Epidermal melanocyte (primary cell): ENCODE measurements around the gene ITPR3.

ENCODE experiments used
- DNase-seq: peaks from one replicate; pipeline ENCODE4 v3.0.0; 2011; ENCODE audit warnings: low spot score; ENCODE audit not compliant: insufficient read length

The ITPR3 gene

GRCh38 chr6:33683576-33684427 is 62.7 kb downstream of the ITPR3 start:
- DNase-seq: no peak

DNA sequence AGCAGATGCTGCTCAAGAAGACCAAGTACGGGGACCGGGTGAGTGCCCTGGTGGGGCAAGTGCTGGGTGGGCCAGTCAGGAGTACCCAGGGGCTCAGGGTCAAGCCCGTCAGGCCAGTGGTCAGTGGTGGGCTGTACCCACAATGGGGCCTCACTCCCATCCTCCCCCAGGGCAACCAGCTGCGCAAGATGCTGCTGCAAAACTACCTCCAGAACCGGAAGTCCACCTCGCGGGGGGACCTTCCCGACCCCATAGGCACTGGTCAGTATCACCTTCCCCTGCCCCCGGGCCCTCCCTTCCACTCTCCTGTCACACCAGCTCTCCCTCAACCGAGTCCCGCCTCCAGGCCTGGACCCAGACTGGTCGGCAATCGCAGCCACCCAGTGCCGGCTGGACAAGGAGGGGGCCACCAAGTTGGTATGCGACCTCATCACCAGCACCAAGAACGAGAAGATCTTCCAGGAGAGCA is 63.3 kb downstream of the ITPR3 start:
- no peak for DNase-seq

DNA sequence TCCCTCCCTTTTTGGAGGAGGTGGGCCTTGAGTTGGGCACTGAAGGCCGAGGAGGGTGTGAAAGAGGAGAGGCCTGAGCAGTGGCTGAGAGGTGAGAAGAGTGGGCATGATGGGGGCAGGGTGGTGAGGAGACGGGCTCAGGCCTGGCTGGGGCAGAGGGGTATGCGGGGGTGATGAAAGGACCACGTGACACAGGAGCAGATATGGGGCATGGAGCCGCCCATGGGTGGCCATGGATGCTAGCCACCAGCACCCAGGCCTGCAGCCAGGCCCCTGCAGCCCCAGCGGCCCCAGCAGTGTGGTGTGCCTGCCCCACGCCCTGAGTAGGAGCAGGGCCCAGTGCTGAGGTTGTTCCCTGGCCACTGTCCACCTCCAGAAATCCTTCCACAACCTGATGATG is 63.9 kb downstream of the ITPR3 start:
- no peak for DNase-seq

- no peak for DNase-seq
Observed at GRCh38 chr6:33685411-33686224, 64.5 kb downstream of the ITPR3 start.

GRCh38 chr6:33686225-33686924 is 65.3 kb downstream of the ITPR3 start:
- no peak for DNase-seq

- DNase-seq: no peak
Observed at GRCh38 chr6:33686981-33687975, 66.2 kb downstream of the ITPR3 start.

DNA sequence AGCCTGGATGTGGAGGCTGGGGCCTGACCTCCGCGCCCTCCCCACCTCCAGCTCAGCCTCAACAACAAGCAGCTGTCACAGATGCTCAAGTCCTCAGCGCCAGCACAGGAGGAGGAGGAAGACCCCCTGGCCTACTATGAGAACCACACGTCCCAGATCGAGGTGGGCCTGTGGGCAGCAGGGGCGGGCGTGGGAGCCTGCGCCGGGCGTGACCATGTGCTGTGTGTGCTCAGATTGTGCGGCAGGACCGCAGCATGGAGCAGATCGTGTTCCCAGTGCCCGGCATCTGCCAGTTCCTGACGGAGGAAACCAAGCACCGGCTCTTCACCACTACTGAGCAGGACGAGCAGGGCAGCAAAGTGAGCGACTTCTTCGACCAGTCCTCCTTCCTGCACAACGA is 66.9 kb downstream of the ITPR3 start:
- DNase-seq: no peak

DNA sequence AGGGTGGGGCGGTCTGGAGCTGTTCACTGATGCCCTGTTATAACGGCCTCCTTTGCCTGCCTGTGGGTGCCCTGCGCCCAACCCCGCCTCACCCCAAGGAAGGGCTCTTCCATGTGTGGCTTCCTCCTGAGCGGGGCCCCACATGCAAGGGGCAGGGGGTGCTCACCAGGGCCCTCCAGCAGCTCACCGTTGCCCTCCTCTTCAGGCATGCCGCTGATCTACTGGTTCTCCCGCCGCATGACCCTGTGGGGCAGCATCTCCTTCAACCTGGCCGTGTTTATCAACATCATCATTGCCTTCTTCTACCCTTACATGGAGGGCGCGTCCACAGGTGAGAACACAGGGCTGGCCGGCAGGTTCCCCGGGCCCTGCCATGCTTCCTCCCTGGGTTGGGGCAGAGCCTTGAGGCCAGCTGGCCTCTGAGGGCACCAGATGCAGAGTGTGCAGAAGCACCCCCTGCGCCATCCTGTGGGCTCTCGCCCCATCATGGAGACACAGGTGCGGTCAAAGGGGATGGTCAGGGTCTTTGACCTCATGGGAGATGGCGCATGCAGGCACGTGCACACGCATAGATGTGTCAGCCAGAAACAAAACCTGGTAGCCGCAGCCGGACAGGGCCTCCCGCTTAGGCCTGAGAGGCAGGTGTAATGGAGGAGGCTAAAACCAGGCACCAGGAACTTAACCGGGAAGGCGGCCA is 67.5 kb downstream of the ITPR3 start:
- DNase-seq: no peak

DNA sequence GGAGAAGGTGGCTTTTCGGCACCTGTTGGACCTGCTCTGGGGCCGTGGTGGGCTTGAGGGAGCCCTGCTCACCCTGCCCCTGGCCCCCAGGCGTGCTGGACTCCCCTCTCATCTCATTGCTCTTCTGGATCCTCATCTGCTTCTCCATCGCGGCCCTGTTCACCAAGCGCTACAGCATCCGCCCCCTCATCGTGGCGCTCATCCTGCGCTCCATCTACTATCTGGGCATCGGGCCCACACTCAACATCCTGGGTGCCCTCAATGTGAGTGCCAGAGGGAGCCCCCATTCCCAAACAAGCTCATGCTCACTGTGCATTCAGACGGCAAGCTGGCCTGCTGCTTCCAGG is 68.0 kb downstream of the ITPR3 start:
- DNase-seq: no peak

GRCh38 chr6:33689879-33690278 is 68.8 kb downstream of the ITPR3 start:
- DNase-seq: no peak

- DNase-seq: no peak
Observed at GRCh38 chr6:33690766-33691165, 69.6 kb downstream of the ITPR3 start.

DNA sequence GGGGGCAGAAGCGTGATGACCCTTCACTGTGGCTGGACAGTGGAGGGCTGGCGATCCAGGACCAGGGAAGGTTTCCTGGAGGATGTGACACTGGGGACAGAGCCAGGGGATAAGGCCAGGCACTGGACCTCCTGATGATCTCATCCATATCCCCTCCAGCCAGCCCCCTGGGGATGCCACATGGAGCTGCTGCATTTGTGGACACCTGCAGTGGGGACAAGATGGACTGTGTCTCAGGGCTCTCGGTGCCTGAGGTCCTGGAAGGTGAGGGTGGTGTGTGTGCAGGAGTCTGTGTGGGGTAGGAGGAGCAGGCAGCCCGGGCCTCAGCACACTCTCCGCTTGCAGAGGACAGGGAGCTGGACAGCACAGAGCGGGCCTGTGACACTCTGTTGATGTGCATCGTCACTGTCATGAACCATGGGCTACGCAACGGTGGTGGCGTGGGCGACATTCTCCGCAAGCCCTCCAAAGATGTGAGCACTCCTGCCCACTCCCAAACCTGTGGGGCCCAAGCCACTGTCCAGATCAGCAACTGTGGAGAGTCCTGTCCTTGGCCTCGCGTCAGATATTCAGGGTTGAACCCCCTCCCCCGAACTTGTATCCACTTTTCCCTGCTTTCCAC is 70.4 kb downstream of the ITPR3 start:
- no peak for DNase-seq

DNA sequence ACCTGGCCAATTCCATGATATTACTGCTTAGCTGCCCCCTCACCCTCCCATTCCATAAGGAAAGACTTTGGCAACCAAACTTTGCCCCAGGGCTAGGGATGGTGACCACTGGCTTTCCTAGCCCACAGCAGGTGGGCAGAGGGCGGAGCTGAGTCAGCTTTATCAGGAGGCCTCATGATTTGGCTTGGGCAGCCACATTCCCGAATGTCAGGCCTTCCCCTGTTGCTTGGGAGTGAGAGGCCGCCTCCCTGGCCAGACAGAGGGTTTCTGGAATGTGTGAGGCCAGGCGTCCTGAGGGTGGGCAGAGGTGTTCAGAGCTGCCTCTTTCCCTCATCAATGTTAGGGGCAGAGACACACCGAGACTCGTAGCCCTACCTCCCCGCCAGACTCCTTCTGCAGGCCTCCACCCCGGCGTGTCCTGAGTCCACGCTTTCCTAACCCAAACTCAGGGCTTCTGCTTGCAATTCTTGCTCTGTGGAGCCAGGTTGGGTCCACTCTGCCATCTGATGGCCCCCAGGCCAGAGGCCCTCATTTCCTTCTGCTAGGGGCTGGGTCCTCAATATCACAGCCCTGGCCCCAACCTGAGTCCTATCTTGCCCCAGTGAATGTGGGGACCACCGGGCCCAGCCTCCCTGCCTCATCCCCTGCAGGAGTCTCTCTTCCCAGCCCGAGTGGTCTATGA is 71.1 kb downstream of the ITPR3 start:
- no peak for DNase-seq

DNA sequence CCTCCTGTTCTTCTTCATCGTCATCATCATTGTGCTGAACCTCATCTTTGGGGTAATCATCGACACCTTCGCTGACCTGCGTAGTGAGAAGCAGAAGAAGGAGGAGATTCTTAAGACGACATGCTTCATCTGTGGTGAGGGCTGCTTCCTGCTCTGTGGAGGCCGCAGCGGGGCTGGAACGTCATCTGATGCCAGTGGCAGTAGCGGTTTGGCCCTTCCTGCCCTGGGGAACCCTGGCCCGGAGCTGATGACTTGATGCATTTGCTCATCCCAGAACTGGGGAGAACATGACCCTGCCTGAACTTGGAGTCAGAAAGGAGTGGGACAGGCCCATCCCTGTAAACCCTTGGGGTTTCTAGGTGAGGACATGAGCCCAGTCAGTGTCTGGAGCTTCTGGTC is 71.6 kb downstream of the ITPR3 start:
- DNase-seq: no peak

DNA sequence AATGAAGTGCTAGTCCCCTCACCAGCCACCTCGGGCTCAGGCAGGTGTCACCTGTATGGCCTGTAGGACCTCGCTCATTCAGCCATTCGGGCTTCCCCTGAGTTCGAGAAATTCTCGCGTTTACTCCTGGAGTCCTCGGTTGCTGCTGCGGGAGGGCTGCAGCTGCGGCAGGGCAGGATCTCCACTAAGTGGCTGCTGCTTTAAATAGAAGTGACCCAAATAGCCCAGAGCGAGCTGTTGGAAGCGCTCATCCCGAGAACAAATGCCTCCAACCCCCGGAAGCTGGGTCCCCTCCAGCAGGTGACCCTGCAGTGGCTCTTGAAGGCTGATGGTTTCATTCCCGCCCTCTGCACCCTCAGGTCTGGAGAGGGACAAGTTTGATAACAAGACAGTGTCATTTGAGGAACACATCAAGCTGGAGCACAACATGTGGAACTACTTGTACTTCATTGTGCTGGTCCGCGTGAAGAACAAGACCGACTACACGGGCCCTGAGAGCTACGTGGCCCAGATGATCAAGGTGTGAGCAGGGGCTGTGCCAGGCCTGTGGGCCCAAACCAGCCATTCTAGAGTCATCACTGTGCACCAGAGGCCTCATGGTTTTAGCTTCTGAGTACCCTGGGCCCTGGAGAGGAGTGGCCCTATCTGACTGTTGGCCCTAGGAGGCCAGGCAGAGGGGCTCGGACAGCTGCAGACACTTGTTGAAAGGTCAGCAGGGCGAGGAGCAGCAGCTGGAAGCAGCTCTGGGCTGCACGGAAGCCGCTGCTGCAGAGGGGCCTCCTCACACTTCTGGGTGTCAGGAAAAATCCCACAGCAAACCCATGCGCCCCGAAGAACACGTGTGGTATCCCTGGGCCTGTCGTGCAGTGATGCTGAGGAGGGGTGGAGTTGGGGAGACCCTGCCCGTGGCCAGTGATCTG is 72.3 kb downstream of the ITPR3 start:
- no peak for DNase-seq

- no peak for DNase-seq
Observed at GRCh38 chr6:33694401-33694931, 73.3 kb downstream of the ITPR3 start.

- no peak for DNase-seq
Observed at GRCh38 chr6:33694977-33695376, 73.9 kb downstream of the ITPR3 start.

DNA sequence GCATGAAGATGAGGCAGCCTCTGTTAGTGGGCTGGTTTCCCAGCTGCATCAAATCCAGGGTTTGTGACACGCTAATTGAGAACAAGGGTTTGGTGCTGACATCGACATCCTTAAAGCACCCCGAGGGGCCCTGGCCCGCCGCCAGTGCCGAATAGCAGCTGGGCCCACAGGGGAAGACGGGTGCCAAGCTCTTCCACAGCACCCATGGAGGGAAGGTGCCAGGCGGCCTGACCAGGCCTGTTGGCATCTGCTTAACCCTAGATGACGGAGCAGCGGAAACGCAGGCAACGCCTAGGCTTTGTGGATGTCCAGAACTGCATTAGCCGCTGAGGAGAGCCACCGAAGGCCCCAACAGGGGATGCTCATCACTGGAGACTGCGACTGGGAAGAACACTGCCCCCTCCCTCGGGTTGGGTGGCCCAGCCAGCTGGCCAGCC is 74.3 kb downstream of the ITPR3 start:
- DNase-seq: no peak
